GM18907 (cell line): ENCODE measurements around the gene SNED1.

ENCODE experiments used
- ATAC-seq: cut with Tn5 transposase; IDR thresholded peaks from one replicate; pipeline ENCODE4 v1.9.1; 2021; ENCODE audit warnings: mild to moderate bottlenecking, moderate library complexity; ENCODE audit not compliant: unreplicated experiment

Gene SNED1

DNA sequence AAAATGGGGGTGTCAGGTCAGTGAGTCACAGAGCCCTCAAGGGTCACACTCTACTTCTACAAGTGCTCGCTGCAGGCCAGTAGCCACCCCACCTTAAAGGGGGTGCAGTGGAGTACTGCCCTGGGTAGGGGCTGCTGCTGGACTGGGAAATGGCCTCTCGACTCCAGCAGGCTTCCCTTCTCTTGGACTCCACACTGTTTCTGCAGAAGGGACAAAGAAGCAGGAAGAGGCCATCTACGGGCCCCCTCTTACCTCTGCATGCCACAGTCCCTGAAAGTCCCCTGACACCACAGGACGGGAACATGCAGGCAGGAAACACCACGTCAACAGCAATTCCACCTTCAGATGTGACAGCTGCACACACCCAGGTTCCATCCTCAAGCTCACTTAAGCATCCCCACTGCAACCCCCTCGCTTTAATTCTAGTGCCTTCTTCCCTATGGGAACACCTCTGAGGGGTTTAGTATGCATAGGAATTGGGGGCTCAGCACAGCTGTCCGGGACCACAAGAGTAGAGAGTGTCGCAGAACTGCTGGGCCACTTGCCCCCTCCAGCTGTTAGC lies 22.3 kb downstream of the SNED1 start:
- ATAC-seq = no peak

DNA sequence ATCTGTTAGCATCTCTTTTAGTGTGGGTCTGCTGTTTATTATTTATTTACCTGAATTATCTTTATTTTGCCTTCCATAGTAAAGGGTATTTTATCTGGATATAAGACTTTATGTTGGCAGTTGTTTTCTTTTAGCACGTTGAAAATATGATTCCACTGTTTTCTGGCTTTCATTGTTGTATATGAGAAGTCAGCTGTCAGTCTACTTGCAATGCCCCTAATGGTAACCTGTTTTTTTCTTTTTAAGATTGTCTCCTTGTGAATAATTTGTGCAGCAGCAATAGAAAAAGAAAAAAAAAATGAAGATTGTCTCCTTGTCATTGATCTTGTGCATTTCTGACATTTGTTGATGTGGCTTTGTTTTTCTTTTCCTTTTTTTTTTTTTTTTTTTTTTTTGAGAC lies 27.2 kb downstream of the SNED1 start:
- ATAC-seq = no peak

GRCh38 chr2:241029599-241030332 lies 31.3 kb downstream of the SNED1 start:
- no peak for ATAC-seq

- no peak for ATAC-seq
Measured at GRCh38 chr2:241030333-241030680, 31.9 kb downstream of the SNED1 start.

DNA sequence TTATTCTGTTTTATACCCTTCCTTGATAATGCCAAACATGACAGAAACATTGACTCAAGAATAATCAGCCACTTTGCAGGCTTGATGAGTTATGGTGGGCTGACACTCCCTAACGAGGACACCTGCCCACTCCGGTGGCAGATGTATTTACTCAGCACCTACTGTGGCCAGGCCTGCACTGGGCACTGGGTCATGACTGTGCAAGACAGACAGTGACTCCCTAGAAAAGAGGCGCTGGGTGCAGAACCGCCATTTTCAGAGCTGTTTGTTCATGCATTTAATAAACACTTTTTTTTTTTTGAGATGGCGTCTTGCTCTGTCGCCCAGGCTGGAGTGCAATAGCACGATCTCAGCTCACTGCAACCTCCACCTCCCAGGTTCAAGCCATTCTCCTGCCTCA lies 32.5 kb downstream of the SNED1 start:
- ATAC-seq = no peak

GRCh38 chr2:241031436-241032165 lies 33.2 kb downstream of the SNED1 start:
- no peak for ATAC-seq

- no peak for ATAC-seq
Measured at GRCh38 chr2:241033336-241033987, 35.0 kb downstream of the SNED1 start.

GRCh38 chr2:241033994-241034393 lies 35.6 kb downstream of the SNED1 start:
- no peak for ATAC-seq

DNA sequence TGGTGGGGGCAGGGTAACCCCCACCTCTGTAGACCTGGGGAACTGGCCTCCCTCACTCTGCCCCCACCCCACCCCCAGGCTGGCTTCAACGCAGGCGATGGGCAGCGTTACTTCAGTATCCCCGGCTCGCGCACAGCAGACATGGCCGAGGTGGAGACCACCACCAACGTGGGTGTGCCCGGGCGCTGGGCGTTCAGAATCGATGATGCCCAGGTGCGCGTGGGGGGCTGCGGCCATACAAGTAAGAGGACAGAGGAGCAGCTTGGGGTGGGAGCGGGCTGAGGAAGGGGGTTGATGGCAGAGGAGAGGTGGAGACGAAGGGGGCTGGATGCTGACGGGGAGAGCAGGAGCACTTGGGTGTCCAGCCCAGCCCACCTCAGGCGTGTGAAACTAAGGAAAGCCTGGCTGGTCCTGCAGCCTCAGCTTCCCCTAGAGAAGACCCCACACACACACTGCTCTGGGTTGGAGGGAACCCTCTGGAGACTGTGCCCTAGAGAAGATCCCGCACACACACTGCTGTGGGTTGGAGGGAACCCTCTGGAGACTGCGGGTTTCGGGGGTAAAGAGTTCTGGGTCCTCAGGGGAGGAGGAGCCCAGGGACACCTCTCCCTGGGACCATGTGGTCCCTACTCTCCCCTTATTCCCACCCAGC lies 36.2 kb downstream of the SNED1 start:
- ATAC-seq = no peak

GRCh38 chr2:241035142-241035817 lies 36.9 kb downstream of the SNED1 start:
- ATAC-seq = no peak

GRCh38 chr2:241035818-241036396 lies 37.5 kb downstream of the SNED1 start:
- peak; percentile 12 for ATAC-seq

GRCh38 chr2:241036397-241036963 lies 38.1 kb downstream of the SNED1 start:
- peak; percentile 76 for ATAC-seq

GRCh38 chr2:241036964-241037421 lies 38.6 kb downstream of the SNED1 start:
- peak; percentile 14 for ATAC-seq

- no peak for ATAC-seq
Measured at GRCh38 chr2:241037498-241037897, 39.1 kb downstream of the SNED1 start.

- ATAC-seq = no peak
Measured at GRCh38 chr2:241038374-241039180, 40.2 kb downstream of the SNED1 start.

GRCh38 chr2:241039416-241039815 lies 41.0 kb downstream of the SNED1 start:
- ATAC-seq = no peak

- ATAC-seq = no peak
Measured at GRCh38 chr2:241040081-241040803, 41.8 kb downstream of the SNED1 start.

DNA sequence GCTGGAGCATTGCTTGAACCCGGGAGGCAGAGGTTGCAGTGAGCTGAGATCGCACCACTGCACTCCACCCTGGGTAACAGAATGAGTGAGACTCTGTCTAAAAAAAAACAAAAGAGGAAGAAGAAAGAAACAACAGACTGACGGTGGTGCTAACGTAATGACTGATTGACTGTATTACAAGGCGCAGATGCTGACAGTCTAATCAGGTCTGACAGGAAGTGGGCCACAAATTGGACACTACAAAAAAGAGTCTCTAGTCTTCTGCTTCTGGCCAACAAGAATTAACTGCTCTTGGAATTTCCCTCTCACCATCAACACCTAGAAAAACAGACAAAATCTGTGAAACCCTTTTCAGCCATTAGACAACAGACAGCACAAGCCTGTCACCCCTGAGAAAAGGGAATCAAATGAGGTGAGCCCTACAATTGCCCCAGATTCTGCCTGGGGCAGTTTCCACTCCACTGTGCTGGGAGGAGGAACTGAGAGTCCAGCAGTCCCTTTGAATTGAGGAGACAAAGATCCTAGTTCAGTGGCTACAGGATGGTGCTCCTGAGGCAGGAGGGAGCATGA lies 43.3 kb downstream of the SNED1 start:
- peak; percentile 72 for ATAC-seq
